Sigmoid colon (tissue), 7 donors: ENCODE measurements around the gene TMLHE. TPM values are rescaled to one million over a fixed set of nuclear protein-coding genes. Genes with fewer than 3 reads are reported as not detected.
A peak's percentile ranks its signal among the peaks of the same experiment; 100 is the strongest.
"Not testable (repeated sequence)": the region's sequence is repeated elsewhere in the genome, so short reads cannot be mapped to it uniquely, and the experiment has no call there.

Experiments
- DNase-seq: peaks from one replicate; pipeline ENCODE4 v3.0.0-alpha.2; 2019
- H3K27ac ChIP-seq, 4 donors: fragments of 200-600 bp; sonication (generic); one replicate each; pipeline ENCODE4 v1.5.1; 2016 to 2019; ENCODE audit warnings: mild to moderate bottlenecking in 1 of 4
- H3K27me3 ChIP-seq, 3 donors: fragments of 200-600 bp; sonication (generic); one replicate each; pipeline ENCODE4 v1.5.1; 2019; ENCODE audit warnings: mild to moderate bottlenecking in 1 of 3
- H3K36me3 ChIP-seq, 4 donors: fragments of 200-600 bp; sonication (generic); one replicate each; pipeline ENCODE4 v1.5.1; 2016 to 2019
- H3K4me1 ChIP-seq, 4 donors: fragments of 200-600 bp; sonication (generic); one replicate each; pipeline ENCODE4 v1.5.1; 2017 to 2019
- H3K4me3 ChIP-seq, 4 donors: fragments of 200-600 bp; sonication (generic); one replicate each; pipeline ENCODE4 v1.5.1; 2017 to 2019; ENCODE audit warnings: mild to moderate bottlenecking in 2 of 4, moderate library complexity in 1 of 4
- H3K9me3 ChIP-seq, 4 donors: fragments of 200-600 bp in 3 of 4; sonication (generic) in 3 of 4; one replicate each; pipeline versions ENCODE4 v1.5.1 to v1.6.1; 2013 to 2019
- CTCF ChIP-seq, 4 experiments: fragments of 450-650 bp in 3 of 4; fragments of 200-600 bp in 1 of 4; IDR thresholded peaks; one replicate each; pipeline ENCODE4 v1.5.1; 2016 to 2019; ENCODE audit warnings: antibody characterized with exemption in 4 of 4, mild to moderate bottlenecking in 3 of 4, moderate library complexity in 2 of 4
- EP300 ChIP-seq, 4 donors: sonication (generic); formaldehyde crosslinking; IDR thresholded peaks; one replicate each; pipeline ENCODE4 v1.6.1; 2017; ENCODE audit warnings: antibody characterized with exemption in 4 of 4
- POLR2A ChIP-seq, 2 donors: fragments of 450-650 bp; IDR thresholded peaks; one replicate each; pipeline ENCODE4 v1.6.1; 2016; ENCODE audit warnings: antibody characterized with exemption in 2 of 2, mild to moderate bottlenecking in 2 of 2, moderate library complexity in 2 of 2
- POLR2AphosphoS5 ChIP-seq, 4 donors: sonication (generic); formaldehyde crosslinking; IDR thresholded peaks; one replicate each; pipeline ENCODE4 v1.6.1; 2017; ENCODE audit warnings: antibody characterized with exemption in 4 of 4
- WGBS, 2 donors: extraction: QIAGEN DNeasy Blood & Tissue Kit; methylation state at CpG; one replicate each; pipeline ENCODE4 v1.1.7; 2013; 5-methylcytosine and 5-hydroxymethylcytosine counted together
- intact Hi-C: fragments of 100-400 bp; cut with DNase I; formaldehyde crosslinking; loops from one replicate; pipeline ENCODE4 v1.15.1; 2023
- polyA plus RNA-seq, 3 donors: library from polyadenylated mRNA; stranded (reverse); fragments of 200-250 nt; gene quantifications; one replicate each; pipeline ENCODE4 v1.2.3, GENCODE V29; 2013
- total RNA-seq, 4 donors: library from RNA; depleted of rRNA; stranded (reverse); fragments of >200 nt; gene quantifications; one replicate each; pipeline ENCODE4 v1.1.0, GENCODE V29; 2016
- donor health status: healthy with polysubstance abuse.
- donor health status: Bipolar disorder and iron deficiency.
- donor health status: healthy.

TMLHE gene
- total and polyA plus RNA-seq, 7 donors: 11.0 to 34.8 (median 19.4) TPM

- Histone ChIP-seq H3K4me1 (no peaks in the 10 kb centered on the region), H3K27me3 (no peaks in the 10 kb centered on the region), H3K27ac (no peak overlapping the region), H3K9me3 (no peaks in the 10 kb centered on the region), H3K4me3 (no peak overlapping the region), H3K36me3 (no peaks in the 10 kb centered on the region)
- 45 to 62% methylated on average over 3 of the region's 3 CpGs for WGBS, 2 donors
- intact Hi-C loops: no loop called here
- TF ChIP-seq POLR2A (IDR thresholded peaks at IDR 0.05) (no peak), CTCF (IDR thresholded peaks at IDR 0.05) (no peak), EP300 (IDR thresholded peaks at IDR 0.05) (no peak)
- DNase-seq: no peak
Observed at GRCh38 chrX:155632431-155633100, 19.8 kb upstream of the TMLHE start.

DNA sequence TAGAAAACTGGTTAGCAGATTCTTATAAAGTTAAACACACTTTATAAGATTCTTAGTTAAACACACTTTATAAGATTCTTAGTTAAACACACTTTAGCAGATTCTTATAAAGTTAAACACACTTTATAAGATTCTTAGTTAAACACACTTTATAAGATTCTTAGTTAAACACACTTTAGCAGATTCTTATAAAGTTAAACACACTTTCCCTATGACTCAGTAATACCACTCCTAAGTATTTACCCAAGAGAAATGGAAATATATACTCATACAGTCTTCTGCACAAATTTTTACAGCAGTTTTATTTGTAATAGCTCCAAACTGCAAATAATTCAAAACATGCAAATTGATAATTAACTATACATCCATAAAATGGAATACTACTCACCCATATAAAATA lies 7.4 kb upstream of the TMLHE start:
- H3K36me3 ChIP-seq, H3K27ac ChIP-seq, H3K4me1 ChIP-seq, H3K27me3 ChIP-seq, H3K9me3 ChIP-seq, DNase-seq, H3K4me3 ChIP-seq, intact Hi-C loops: not testable (repeated sequence)

DNA sequence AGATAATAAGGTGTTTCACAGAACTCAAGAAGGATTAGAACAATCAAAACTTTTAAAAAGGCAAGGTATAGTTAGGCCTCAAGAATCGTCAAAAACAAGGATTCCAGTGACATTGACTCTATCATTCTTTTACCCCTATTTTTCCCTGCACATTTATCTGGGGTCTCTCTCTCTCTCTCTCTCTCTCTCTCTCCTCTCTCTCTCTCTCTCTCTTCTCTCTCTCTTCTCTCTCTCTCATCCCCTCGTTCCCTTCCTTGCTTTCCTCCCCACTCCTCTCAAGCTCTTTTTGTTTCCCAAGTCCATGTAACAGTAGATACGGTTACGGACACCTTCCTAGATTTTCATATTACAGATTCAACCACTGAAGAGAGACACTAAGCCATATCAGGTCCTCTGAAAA lies 3.2 kb upstream of the TMLHE start:
- WGBS, 2 donors: 94 to 97% methylated on average over 4 of the region's 4 CpGs
- no peak overlapping the region for H3K27ac ChIP-seq
- intact Hi-C loops: loop anchor here (10.0 kb wide), 1 partner anchor 401 kb away; the partner anchor contains the start of gene VBP1
- no peaks in the 10 kb centered on the region for H3K36me3 ChIP-seq
- DNase-seq: no peak
- H3K4me1 ChIP-seq: peaks cover 0 to 9% (median 6%) of the 10 kb centered on the region in 4 donors
- no peaks in the 10 kb centered on the region for H3K27me3 ChIP-seq
- no peaks in the 10 kb centered on the region for H3K9me3 ChIP-seq
- TF ChIP-seq EP300 (IDR thresholded peaks at IDR 0.05) (no peak), POLR2AphosphoS5 (IDR thresholded peaks at IDR 0.05) (no peak), CTCF (IDR thresholded peaks at IDR 0.05) (no peak), POLR2A (IDR thresholded peaks at IDR 0.05) (no peak)
- H3K4me3 ChIP-seq: no peak overlapping the region

DNA sequence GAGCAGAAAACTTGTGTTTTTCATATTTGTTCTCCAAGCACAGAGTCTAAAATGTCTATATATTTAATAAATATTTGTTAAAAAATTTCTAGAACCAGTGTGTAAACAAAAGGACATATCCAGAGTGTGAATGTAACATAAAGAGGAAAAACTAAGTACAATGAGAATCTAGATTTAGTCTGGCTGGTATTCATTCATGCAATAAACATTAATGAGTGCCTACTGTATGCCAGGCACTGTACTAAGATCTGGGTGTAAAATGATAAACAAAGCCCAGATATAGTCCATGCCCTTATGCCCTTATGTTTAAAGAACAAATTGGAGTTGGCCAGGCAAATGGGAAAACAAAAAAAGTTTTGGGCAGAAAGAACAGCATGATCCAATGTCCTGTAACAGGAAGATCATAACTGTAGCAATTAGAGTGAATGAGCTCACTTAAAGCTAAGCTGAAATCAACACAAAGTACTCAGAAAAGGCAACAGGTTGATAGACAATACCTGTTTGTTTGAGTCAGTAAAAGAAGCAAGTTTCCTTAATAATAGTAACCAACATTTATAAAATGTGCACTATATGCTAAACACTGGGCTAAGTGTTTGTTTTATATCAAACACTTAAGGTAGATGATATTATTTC lies 1.3 kb upstream of the TMLHE start:
- no peak for TF ChIP-seq POLR2A (IDR thresholded peaks at IDR 0.05)
- no peak for TF ChIP-seq POLR2AphosphoS5 (IDR thresholded peaks at IDR 0.05)
- intact Hi-C loops: loop anchor here (10.0 kb wide), 1 partner anchor 399 kb away; the partner anchor contains the start of gene VBP1
- peaks cover 0 to 11% (median 7%) of the 10 kb centered on the region in 4 donors for H3K4me1 ChIP-seq
- H3K9me3 ChIP-seq: no peaks in the 10 kb centered on the region
- H3K4me3 ChIP-seq: no peak overlapping the region
- H3K36me3 ChIP-seq: no peaks in the 10 kb centered on the region
- DNase-seq: no peak
- H3K27ac ChIP-seq: no peak overlapping the region
- no peaks in the 10 kb centered on the region for H3K27me3 ChIP-seq

DNA sequence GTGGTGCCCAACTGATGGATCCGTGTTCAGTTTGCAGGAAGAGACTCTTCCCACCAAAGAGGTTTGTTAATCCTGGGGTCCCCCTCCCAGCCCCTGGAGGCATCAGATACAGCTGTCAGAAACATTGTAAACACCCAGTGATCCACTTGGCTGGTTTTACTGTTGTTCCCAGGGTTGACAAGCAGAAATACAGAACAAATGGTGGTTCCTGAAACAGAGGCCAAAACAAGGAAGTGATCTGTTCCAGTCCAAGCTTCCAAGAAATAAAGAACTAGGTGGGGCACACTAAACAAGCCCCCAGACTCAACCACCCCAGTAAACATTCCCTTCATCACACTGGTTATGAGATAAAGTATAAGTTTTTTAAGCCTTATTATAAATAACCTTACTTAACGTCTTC lies 1.4 kb downstream of the TMLHE start:
- no peaks in the 10 kb centered on the region for H3K9me3 ChIP-seq
- DNase-seq: no peak
- H3K27me3 ChIP-seq: no peaks in the 10 kb centered on the region
- H3K4me3 ChIP-seq: peak overlapping the region in 2 of 4 donors; percentile 65 to 70
- 21 to 34% methylated on average over 2 of the region's 2 CpGs for WGBS, 2 donors
- H3K36me3 ChIP-seq: no peaks in the 10 kb centered on the region
- H3K4me1 ChIP-seq: peaks cover 0 to 11% (median 7%) of the 10 kb centered on the region in 4 donors
- peak overlapping the region; percentile 85 to 90 (median 88) for H3K27ac ChIP-seq
- TF ChIP-seq EP300 (IDR thresholded peaks at IDR 0.05): no peak
- no peak for TF ChIP-seq CTCF (IDR thresholded peaks at IDR 0.05)
- TF ChIP-seq POLR2AphosphoS5 (IDR thresholded peaks at IDR 0.05): no peak
- TF ChIP-seq POLR2A (IDR thresholded peaks at IDR 0.05): no peak
- intact Hi-C loops: loop anchor here (10.0 kb wide), 1 partner anchor 397 kb away; the partner anchor contains the start of gene VBP1
